NOMO-1 treated with dmso at 0.1 percent for 144 hours (cell line): ENCODE data around the gene ALDH3B2.
"Not testable (repeated sequence)": the region's sequence is repeated elsewhere in the genome, so short reads cannot be mapped to it uniquely, and the experiment has no call there.

Experiments used
- DNase-seq: peaks from one replicate; lab custom pipeline; 2025; ENCODE audit not compliant: unreplicated experiment; lab: John Stamatoyannopoulos, UW

ALDH3B2 gene

DNA sequence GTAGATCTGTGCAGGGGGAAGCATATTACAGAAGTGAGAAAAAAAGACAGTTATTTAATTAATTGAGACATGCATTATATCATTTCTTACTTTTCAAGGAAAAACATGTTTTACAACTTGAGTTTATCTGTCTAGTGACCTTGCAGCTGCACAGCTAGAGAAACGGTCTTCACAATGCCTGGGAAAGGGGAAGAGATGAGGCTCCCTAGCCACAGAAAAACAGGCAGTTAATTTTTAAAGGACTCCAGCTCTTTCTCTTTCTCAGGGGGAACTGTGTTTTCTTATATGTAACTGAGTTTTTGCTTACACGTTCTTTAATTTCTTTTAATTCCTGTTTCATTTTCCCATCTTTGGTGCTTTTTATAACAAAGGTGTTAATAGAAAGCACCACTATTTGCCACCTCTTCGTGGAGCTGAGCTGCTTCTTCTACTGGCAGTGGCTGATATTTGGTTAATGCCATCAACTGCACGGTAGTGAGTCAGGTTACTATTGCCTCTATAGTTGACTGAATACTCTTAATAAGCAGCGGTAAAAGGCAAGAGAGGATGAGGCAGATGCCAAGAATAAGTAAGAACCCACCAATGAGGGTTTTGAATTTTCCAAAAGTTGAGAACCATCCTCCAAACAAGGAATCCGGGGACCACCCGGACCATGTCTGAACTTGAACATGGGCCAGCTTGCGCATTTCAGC is 11.4 kb upstream of the ALDH3B2 start:
- peak; percentile 13 for DNase-seq

DNA sequence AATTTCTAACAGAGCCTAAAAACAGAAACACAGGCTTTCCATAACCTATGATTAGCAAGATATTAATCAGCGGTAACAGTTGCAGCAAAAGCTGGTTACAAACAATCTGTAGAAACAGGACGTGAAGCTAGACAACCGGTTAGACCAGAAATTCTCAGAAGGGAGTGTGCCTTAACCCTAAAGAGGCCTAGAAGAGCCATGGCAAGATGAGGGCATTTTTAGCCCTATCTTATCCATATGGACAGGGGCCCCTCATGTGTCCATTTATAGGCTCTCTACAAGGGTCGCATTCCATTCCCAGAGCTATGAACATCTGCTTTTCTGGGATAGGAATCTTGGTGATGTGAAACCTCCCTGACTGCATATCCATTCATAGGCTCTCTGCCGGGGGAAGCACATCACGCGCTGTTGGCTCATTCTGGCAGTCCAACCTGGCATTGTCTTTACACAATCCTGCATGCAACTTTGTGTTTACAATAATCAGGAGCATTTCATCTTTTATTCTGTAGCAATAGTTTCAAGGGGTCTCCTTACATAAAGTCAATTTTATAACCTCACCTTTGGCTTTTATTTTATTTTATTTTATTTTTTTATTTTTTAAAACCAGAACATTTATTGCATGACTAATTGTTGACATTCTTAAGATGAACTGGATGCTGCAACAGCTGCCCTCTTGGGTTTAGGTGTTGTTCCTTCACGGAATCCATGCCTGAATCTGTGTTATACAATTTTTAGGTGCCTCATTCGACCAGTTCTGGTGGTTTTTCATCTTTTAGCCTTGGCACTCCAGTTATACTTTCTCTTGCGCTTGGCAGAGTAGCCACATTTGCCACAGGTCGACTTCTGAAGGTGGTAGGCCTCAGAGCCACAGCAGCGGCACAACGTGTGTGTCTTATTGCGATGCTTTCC is 8.0 kb upstream of the ALDH3B2 start:
- DNase-seq = not testable (repeated sequence)

DNA sequence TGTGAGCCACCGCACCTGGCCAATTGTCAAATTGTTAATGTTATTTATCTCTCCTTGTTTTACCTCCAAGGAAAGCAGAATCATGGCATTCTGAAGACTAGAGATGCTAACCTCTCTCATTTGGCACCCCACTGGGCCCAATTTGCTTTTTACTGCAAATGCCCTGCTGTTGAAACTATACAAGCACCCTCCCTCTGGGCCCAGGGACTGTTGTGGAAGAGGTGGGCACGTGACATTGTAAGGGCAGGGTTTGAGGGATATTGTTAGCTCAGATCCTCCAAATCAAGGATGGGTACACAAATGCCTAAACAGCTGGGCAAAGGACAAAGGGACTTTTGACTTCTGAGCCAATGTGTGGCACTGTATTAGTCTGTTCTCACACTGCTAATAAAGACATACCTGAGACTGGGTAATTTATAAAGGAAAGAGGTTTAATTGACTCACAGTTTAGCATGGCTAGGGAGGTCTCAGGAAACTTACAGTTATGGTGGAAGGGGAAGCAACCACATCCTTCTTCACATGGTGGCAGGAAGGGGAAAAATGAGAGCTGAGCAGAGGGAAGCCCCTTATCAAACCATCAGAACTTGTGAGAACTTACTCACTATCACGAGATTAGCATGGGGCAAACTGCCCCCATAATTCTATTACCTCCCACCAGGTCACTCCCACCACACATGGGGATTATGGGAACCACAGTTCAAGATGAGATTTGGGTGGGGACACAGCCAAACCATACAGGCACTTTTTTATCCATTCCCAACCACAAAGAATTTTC is 6.5 kb upstream of the ALDH3B2 start:
- DNase-seq = no peak

DNA sequence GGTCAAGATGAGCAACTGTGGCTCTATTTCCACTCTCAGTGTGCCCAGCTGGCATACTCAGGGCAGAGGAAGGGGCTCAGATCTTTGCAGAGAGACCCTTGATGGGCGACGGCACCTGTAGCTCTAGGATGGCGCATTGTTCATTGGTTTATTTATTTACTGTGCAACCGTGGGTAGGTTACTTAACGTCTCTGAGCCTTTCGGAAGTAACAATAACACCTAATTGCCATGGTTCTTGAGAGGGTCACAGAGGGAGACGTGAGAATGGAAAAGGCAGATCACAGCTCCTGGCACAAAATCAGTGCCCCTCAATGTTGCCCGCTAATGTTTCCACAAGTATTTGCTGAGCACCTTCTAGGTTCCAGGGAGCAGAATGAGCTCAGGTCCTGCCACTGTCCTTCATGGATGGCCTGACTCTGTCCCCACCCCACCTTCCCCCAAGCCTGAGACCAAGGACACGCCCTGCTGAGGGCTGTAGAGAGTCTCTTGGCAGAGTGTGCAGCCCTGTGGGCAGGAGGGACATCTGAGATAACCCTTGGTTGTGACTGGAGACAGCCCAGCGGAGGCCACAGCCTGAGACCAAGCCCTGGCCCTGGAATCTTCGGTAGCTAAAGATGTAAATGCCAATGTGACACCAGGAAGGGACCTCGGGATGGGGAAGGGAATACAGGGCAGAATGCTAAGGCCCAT is 780 bp upstream of the ALDH3B2 start:
- DNase-seq = no peak

DNA sequence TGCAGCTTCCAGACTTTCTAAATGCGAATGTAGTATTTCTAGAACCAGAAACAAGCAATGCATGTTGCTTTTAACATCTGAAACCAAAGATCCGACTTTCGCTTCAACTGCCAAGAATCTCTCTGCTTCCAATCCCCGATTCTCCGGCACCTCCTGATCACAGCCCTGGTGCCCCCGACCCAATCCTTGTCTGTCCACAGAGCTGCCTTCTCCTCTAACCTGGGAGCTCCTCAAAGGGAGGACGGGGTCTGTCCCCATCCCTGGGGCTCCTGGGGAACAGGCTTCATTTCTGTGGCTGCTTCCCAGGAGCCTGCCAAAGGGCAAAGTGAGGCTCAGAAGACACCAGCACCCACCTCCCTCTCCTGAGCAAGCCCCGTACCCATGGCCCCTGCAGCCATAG is 521 bp downstream of the ALDH3B2 start:
- no peak for DNase-seq

DNA sequence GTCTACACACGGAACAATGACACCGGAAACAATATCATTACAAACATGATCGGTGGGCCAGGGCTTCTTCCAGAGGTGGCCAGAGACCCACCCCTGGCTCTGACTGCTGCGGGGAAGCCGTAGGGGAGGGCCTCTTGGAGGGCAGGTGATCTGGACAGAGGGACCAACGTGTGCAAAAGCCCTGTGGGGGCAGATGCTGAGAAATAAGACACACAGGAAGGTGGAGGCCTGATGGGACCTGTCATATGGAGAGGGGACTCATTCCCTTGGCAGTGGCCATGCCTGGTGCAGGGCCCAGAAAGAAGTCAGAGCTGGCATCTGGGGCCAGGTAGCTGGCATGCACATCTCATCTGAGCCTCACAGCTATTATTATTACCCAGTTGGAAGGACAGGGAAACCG is 1.1 kb downstream of the ALDH3B2 start:
- no peak for DNase-seq

DNA sequence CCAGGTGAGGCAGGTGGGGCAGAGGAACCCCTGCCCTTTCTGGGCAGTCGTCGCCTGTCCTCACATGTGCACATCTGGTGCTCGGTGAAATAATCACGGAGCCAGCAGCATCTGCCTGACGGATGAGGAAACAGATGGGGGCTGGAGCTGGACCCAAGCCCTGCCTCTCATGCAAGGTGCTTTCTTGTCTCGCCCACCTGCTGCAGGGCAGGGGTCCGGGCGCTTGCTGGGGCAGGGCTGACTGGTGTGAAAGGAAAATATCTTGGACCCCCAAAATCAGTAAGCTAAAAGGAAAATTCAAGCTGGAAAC is 3.3 kb downstream of the ALDH3B2 start:
- DNase-seq = no peak

DNA sequence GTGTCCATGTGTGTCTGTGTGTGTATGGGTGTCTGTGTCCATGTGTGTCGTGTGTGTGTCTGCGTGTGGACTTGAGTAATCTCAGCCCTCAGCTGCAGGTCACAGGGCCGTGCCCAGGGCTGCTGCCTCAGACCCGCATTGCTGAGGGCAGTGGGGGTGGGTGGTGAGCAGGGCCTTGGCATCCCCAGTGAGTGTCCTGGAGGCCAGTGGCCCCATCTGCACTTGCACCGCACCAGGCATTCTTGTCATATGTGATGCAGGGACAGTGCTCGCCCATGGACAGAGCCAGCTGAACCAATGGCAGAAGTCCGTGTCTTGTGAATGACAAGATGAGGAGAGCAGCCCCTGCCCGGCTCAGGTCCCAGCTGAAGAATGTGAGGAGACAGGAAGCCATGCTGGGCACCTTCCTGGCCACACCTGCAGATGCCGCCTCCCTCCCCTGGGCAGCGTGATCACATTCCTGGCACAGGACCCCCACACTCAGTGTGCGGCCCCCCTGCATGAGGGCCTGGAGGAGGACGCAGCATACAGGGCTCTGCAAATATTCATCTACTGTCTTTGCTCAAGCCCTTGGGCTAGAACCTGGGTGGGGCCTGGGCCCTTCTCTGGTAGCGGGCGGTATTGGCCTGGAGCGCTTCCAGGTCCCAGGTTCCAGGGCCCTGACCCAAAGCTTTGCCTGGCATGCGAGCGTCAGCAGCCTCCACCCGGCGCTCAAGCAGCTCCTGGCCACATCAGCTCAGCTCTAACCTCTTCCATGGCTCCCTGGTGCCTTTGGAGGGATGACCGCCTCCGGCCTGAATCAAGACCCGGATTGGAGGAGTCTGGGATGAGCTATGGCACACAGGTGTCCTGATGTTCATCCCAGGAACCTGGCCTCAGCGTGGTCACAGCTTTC is 3.9 kb downstream of the ALDH3B2 start:
- DNase-seq = no peak

DNA sequence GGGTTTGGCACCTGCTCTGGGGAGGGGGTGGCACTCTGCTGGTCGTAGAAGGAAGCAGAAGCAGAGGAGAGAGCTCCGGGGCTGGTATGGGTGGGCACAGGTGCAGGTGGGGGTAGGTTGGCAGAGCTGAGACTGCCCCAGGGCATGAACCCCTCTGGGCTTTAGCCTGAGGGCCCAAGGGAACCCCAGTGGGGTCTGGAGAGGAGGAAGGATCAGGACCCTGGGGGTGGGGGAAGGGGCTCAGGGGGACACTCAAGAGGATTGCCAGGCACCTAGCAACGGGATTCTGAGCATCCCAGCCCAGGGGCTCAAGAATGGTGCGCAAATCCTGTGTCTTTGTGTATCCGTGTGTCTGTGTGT is 6.3 kb downstream of the ALDH3B2 start:
- DNase-seq = no peak

DNA sequence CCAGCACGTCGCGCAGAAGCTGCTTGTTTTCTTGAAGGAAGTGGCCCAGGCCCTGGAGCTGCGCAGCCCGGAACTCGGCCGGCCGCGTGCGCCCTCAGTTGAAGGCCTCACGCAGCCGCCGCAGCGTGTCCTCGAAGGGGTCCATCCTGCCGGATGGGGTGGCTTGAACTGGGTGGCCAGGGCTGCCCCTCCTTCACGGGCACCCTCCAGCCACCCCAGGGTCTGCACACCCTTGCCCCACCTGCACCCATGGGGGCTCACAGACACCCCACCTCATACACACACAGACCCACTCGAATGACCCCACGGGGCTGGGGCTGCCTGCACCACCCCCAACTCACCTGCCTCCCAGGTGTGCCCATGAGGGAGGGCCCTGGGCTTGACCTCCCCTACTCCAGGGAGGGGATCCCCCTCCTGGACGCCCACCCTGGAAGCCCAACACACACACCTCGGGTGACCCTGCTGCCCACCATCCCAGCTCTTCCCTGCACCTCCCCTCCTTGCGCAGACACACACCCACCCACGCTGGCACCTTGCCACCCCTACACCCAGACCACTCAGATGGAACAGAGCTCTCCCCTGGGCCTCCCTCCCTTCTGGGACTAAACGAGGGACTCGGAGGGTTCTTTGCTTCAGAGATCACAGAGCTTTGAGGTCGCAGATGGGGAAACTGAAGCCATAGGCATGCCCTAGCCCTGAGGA is 6.8 kb downstream of the ALDH3B2 start:
- no peak for DNase-seq

DNA sequence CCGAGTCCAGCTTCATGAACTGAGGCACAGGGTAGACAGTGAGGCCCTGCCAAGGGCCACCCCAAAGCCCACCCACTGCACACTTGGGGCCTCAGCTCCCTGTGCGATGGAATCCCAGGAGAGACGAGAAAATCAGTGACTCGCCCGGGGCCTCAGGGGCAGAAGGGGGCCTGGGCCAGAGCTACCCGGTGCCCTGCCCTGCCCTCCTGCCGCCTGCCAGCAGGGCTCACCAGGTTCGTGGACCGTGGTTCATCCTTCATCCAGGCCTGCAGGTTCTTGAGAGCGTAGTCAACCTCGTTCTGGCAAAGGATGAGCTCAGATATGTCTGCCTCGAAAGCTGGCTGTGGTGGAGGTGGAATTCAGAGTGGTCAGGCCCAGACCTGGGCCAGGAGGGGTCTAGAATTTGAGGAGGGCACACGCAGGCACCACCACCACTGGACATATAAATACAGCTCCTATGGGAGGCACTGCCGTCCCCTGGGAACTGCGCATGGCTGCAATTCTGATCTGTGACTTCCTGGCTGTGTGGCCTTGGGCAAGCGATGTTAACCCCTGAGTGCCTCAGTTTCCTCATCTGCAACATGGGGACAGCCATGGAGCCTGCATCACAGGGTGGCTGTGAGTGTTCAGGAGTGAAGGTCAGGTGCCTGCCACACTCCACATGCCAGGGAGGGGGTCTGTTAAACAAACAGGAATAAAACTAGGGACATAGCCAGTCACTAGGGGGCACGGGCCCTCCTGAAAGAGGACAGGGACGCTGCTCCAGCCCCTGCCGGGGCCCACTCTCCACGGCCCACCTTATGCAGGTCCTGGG is 7.5 kb downstream of the ALDH3B2 start:
- no peak for DNase-seq

DNA sequence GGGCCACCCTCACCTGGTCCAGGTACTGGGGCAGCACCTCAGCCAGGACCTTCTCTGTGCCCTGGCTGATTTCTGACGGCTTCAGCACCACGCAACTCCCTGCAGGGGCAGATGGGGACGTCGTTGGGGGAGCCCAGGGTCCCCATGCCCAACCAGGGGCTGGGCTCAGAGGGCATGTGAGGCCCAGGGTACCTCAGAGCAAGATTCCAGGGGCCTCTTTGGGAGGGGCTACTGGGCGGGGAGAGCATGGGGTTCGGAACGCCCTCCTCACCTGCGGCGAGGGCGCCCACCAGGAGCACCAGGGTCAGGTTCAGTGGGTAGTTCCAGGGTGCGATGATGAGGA is 8.1 kb downstream of the ALDH3B2 start:
- DNase-seq = no peak

DNA sequence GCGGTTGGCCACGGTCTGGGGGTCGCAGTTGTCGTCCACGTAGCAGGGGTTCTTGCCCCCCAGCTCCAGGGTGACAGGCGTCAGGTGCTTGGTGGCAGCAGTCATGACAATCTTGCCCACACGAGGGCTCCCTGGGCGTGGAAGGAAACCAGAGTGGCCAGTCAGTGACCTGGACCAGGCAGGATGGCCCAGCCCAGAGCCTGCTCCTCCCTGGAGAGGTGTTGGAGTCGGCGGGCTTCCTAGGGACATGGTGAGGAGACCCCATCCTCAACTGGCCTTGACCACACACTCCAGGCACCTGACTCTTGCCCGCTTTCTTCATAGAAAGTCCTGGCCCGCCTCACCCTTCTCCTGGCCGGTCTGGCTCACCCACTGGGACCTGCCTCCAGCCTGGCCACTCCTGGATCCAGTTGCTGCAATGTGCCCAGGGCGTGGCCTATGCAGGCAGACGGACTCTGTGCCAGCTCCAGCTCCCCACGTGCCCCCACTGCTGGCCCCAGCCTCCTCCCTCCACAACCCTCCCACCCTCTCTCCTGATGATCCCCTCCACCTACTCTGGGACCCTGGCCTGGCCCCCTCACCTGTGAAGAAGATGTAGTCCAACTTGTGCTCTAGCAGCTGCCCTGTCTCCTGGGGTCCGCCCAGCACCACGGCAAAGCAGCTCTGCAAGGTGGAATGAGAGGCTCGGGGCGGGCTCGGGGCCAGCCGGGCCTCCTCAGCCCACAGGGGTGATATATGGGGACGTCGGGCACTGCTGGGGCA is 8.7 kb downstream of the ALDH3B2 start:
- DNase-seq = no peak

DNA sequence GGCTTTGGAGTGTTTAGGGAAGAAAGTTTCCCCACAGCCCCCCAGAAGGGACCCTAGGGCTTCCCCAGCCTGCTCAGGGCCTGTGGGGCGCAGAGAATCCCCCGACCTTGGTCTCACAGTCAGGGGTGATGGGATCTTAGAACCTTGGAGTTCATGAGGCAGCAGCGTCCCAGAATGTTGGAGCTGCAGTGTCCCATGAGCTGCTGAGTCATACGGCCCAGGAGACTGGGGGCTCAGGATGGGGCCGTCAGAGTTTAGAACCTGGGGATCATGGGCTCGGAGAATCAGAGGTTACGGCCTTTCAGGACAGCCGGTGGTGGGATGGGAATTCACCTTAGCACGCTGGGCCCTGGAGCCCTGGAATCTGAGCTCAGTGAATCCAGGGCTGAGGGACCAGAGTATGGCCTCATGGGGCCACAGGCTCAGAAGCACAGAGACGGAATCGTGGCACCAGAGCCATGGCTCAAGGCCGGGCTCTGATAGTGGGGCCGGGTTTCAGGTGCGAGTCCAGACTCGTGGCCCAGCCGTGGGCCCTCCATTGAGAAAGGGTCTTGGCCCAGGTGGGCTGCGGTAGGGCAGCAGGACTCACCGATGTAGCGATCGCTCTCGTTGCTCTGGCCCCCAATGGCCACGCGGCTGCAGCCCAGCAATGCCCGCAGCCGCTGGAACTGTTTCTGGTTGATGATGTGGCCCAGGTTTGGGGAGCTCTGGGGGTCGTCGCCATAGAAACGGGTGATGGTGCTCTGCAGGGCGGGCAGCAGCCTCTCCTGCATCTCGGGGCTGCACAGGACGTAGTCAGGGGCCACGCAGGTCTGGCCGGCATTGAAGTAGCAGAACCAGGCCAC is 9.5 kb downstream of the ALDH3B2 start:
- DNase-seq = no peak

DNA sequence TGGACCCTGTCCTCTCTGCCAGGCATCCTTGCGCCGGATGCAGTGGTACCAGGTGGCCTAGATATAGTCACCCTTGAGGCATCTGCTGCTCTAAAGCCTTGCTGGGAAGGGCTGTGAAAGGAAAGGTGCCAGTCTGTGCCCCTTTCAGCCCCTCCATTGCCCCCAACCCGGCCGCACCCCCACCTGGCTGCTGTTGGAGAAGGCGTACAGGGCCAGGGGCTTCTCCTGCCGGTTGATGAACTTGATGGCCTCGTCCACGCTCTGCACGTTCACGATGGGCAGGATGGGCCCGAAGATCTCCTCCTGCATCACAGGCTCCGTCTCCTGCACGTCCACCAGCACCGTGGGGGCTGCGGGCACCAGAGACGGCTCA is 10.2 kb downstream of the ALDH3B2 start:
- no peak for DNase-seq

DNA sequence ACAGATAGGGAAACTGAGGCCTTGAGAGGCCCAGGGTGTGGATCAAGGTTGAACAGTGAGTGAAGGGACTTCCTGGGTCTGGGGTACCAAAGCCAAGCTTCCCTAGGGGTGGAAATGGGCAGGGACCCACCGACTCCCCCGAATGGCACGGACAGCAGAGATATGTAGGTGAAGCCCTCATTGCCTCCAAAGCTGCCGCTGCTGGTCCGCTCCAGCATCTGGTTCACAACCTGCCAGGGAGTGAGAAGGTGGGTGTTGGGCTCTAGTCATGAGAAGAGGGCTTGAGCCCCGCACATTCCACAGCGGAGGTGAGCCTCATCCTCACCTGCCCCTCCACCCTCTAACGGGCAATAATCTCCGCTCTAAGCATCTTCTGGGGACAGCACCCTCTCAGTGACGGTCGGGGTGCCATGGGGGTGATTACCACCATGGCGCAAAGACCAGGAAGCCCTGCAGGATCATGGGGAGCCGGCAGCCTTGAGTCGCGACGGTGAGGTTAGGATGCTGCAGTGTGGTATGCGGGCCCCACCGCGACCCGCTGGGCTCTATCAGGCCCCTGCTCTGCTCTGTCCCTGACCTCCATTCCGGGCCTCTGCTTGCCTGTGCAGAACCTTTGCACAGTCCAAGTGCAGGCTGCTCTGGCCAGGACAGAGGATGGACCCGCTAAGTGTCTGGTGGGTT is 10.8 kb downstream of the ALDH3B2 start:
- DNase-seq = no peak
